Activated B cell treated with CpG ODN at 0.5 μM for 24 hours (primary cell): ENCODE measurements around the gene PRPF6. TPM values are rescaled to one million over a fixed set of nuclear protein-coding genes. Genes with fewer than 3 reads are reported as not detected.

Experiments
- ATAC-seq: fragments of 200-7000 bp; cut with Tn5 transposase; one replicate; pipeline ENCODE4 v1.10.0; 2021; ENCODE audit warnings: low read depth, mild to moderate bottlenecking, moderate library complexity
- CTCF ChIA-PET: fragments of 350-600 bp; sonication (Branson Sonifier 250); formaldehyde crosslinking; loops from one replicate; lab custom pipeline; 2021; ENCODE audit warnings: antibody characterized with exemption; lab: Charles Lee
- POLR2A ChIA-PET: fragments of 350-600 bp; sonication (Branson Sonifier 250); formaldehyde crosslinking; loops from one replicate; lab custom pipeline; 2021; ENCODE audit warnings: antibody characterized with exemption; lab: Charles Lee
- DNase-seq: peaks from one replicate; pipeline ENCODE4 v3.0.0; 2022
- H3K27ac Mint-ChIP-seq: one replicate; pipeline ENCODE4 v1.8.0; 2020; ENCODE audit warnings: mixed read lengths
- H3K27me3 Mint-ChIP-seq: one replicate; pipeline ENCODE4 v1.8.0; 2021; ENCODE audit warnings: mixed read lengths
- H3K36me3 Mint-ChIP-seq: one replicate; pipeline ENCODE4 v1.8.0; 2021; ENCODE audit warnings: low read depth, mixed read lengths
- H3K4me1 Mint-ChIP-seq: one replicate; pipeline ENCODE4 v1.8.0; 2021; ENCODE audit warnings: mixed read lengths
- H3K4me3 Mint-ChIP-seq: one replicate; pipeline ENCODE4 v1.8.0; 2020; ENCODE audit warnings: mild to moderate bottlenecking, mixed read lengths
- H3K9me3 Mint-ChIP-seq: one replicate; pipeline ENCODE4 v1.8.0; 2020; ENCODE audit warnings: mixed read lengths
- CTCF ChIP-seq: fragments of 200-600 bp; IDR thresholded peaks from one replicate; pipeline ENCODE4 v1.8.0; 2022; ENCODE audit warnings: antibody characterized with exemption, mild to moderate bottlenecking
- intact Hi-C: fragments of 100-400 bp; cut with micrococcal nuclease; formaldehyde crosslinking; loops from one replicate; pipeline ENCODE4 v1.15.1; 2024
- total RNA-seq: library from RNA; stranded (reverse); gene quantifications from 2 replicates; pipeline ENCODE4 v1.2.3, GENCODE V29; 2022

PRPF6 gene
- total RNA-seq, 1 donor from 2014 or later, result 75.8 TPM

GRCh38 chr20:63952210-63952535, 28.8 kb upstream of the PRPF6 start:
- Mint-ChIP-seq H3K27ac (no peak overlapping the region), H3K9me3 (no peaks in the 10 kb centered on the region), H3K36me3 (no peaks in the 10 kb centered on the region), H3K27me3 (no peaks in the 10 kb centered on the region), H3K4me3 (no peak overlapping the region), H3K4me1 (peaks cover 75% of the 10 kb centered on the region)
- no peak for DNase-seq
- ATAC-seq, result no peak
- ChIA-PET CTCF (no interaction called here), POLR2A (no interaction called here)
- TF ChIP-seq CTCF, result no peak
- intact Hi-C loops, result no loop called here

GRCh38 chr20:63952769-63953168, 28.2 kb upstream of the PRPF6 start:
- ChIA-PET CTCF (no interaction called here), POLR2A (no interaction called here)
- DNase-seq, result no peak
- ATAC-seq, result no peak
- Mint-ChIP-seq H3K27me3 (no peaks in the 10 kb centered on the region), H3K4me1 (peaks cover 75% of the 10 kb centered on the region), H3K36me3 (no peaks in the 10 kb centered on the region), H3K9me3 (no peaks in the 10 kb centered on the region), H3K4me3 (no peak overlapping the region), H3K27ac (no peak overlapping the region)
- intact Hi-C loops, result no loop called here
- TF ChIP-seq CTCF, result no peak

GRCh38 chr20:63953764-63954429, 27.0 kb upstream of the PRPF6 start:
- peak overlapping the region; percentile 29 for H3K4me3 Mint-ChIP-seq
- ATAC-seq (no peak), DNase-seq (no peak)
- peak overlapping the region; percentile 69 for H3K27ac Mint-ChIP-seq
- ChIA-PET CTCF (no interaction called here), POLR2A (interaction anchor here (1.4 kb wide), 1 partner anchor 26 kb away, joined by 4 read pairs; no protein-coding TSS in a partner anchor)
- H3K36me3 Mint-ChIP-seq, result no peaks in the 10 kb centered on the region
- H3K27me3 Mint-ChIP-seq, result no peaks in the 10 kb centered on the region
- peaks cover 68% of the 10 kb centered on the region for H3K4me1 Mint-ChIP-seq
- no peaks in the 10 kb centered on the region for H3K9me3 Mint-ChIP-seq
- no peak for TF ChIP-seq CTCF
- intact Hi-C loops, result no loop called here

- peaks cover 2% of the 10 kb centered on the region for H3K36me3 Mint-ChIP-seq
- ChIA-PET POLR2A (interaction anchor here (0.6 to 2.2 kb wide), 9 partner anchors 24 to 429 kb away, joined by 3 to 12 read pairs (median 6); partner anchors contain the start of genes ARFRP1, PTK6, SAMD10 and ZGPAT), CTCF (no interaction called here)
- peak overlapping the region; percentile 73 for H3K27ac Mint-ChIP-seq
- peak overlapping the region; percentile 85 for H3K4me3 Mint-ChIP-seq
- intact Hi-C loops, result loop anchor here (5.0 kb wide), 2 partner anchors 313 to 403 kb away; partner anchors contain the start of gene FNDC11
- H3K27me3 Mint-ChIP-seq, result no peaks in the 10 kb centered on the region
- no peak for TF ChIP-seq CTCF
- ATAC-seq, result peak; percentile 5
- DNase-seq, result no peak
- H3K4me1 Mint-ChIP-seq, result peaks cover 55% of the 10 kb centered on the region
- no peaks in the 10 kb centered on the region for H3K9me3 Mint-ChIP-seq
These were observed 25.6 kb upstream of the PRPF6 start for GRCh38 chr20:63955281-63955826.
